Measurements from ENCODE around the gene SMIM45.

Gene SMIM45

GRCh38 chr22:41912338-41913039 lies 39.5 kb upstream of the SMIM45 start:
- peaks cover 18% of the 10 kb centered on the region for H3K27me3 Mint-ChIP-seq

DNA sequence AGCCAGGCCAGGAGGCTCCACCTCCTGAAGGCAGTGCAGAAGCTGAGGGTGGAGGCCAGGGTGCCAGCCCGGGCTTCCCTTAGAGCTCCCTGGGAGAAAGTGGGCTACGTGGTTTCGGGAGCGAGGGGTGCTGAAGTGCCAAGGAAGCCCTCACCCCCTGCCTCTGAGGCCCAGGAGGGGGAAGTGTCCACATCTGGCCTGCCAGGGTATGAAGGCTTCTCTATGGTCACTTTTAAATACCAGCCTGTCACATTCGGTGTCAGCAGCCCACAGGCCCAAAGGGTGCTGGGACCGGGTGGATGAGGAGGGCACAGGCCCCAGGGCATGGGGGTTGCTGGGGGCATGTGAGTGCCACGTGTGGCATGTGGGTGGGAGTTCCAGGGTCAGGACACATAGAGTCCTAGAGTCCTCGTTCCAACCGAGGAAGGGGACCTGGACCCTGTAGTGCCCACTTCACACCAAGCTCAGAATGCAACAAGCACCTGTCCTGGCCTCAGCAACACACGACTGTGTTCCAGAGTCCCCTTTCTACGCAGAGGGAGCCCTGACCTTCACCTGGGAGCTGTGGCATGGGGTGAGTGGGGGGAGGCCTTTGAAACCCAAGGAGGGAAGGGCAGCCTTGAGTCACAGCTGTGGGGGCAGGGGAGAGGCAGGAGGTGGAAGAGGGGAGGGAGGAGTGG lies 38.8 kb upstream of the SMIM45 start:
- peaks cover 18% of the 10 kb centered on the region for H3K27me3 Mint-ChIP-seq
- no peaks in the 10 kb centered on the region for H3K9me3 Mint-ChIP-seq
- peaks cover 2% of the 10 kb centered on the region for H3K36me3 Mint-ChIP-seq
- peaks cover 23 to 47% (median 37%) of the 10 kb centered on the region in 3 donors for H3K4me1 Mint-ChIP-seq
- peak overlapping the region; percentile 51 to 91 (median 85) for H3K4me3 Mint-ChIP-seq
- H3K27ac Mint-ChIP-seq, result peak overlapping the region; percentile 83

More at GRCh38 chr22:41912338-41913039, 39.5 kb upstream of the SMIM45 start:
- Mint-ChIP-seq H3K27ac (peak overlapping the region; percentile 83), H3K36me3 (peaks cover 2% of the 10 kb centered on the region), H3K4me1 (peaks cover 19 to 43% (median 34%) of the 10 kb centered on the region in 3 donors), H3K4me3 (peak overlapping the region; percentile 51 to 91 (median 85)), H3K9me3 (no peaks in the 10 kb centered on the region)

DNA sequence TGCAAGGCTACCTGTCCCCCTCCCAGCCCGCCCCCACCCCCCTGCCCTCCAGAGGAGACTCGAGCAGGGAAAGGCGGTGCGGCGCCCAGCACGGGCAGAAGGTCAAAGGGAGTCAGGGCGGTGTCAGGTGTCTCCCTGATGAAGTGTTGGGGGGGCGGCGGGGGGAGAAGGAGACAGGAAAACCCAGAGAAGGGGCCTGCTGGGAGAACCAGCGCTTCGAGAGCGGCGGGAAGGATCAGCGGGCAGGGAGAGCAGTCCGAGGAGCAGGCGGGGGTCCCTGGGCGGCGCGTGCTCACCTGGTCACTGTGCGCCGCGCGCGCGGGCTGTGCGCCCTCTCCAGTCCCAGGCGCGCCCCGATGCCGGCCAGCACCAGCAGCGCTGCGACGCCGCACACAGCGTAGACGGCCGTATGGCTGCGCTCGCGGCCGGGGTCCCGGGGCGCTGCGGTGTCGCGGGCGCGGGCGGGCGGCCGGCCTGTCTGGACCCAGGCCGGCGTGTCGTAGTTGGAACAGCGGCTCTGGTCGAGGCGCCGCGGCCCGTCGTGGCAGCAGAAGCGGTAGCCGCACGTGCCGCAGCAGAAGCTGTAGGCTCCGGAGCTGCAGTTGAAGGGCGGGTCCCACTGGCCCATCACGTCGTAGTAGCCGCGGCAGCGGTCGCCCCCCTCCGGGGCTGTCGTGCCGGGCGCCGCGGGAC lies 38.0 kb upstream of the SMIM45 start:
- Mint-ChIP-seq H3K36me3 (peaks cover 2% of the 10 kb centered on the region), H3K4me3 (peak overlapping the region; percentile 51 to 92 (median 84)), H3K27me3 (peaks cover 18% of the 10 kb centered on the region), H3K9me3 (no peaks in the 10 kb centered on the region), H3K4me1 (peaks cover 24 to 47% (median 34%) of the 10 kb centered on the region in 3 donors), H3K27ac (peak overlapping the region in 1 of 3 donors; percentile 83)

- Mint-ChIP-seq H3K27me3 (peaks cover 17% of the 10 kb centered on the region), H3K4me1 (peaks cover 24 to 48% (median 32%) of the 10 kb centered on the region in 3 donors), H3K27ac (peak overlapping the region in 1 of 3 donors; percentile 97), H3K4me3 (peak overlapping the region in 1 of 4 donors; percentile 90), H3K9me3 (no peaks in the 10 kb centered on the region), H3K36me3 (no peaks in the 10 kb centered on the region)
Measured at GRCh38 chr22:41914611-41915034, 37.3 kb upstream of the SMIM45 start.

DNA sequence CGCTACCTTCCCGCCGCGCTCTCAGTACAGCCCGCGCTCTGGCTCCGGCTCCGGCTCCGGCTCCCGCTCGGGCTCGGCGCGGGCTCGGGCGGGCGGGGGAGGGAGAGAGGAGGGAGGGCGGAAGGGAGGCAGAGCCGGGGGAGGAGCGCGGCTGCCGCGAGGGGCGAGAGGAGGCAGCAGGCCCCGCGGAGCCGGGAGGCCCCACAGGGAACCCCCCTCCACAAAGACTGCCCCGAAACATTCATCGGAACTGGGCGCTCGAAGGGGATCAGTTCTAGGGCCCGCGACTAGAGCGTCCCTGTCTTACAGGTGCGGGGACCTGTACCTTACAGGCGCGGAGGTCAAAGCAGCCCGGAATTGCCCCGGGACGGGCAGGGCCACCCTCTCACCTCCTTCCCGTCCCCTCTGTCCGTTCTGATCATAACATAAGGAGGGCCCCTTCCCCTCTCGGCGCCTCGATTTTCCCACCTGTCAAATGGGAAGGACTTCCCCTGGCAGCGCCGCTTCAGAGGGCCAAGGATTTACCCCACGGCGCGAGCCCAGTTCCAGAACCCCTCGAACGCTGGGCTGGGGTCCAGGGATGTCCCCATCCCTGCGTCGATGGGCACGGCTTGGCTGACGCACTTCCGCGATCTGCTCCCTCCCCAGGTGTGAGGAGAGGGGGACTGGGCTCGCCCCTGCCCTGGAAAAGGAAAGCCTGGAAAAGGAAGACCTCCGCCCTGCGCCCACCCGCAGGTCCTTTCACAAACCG lies 36.7 kb upstream of the SMIM45 start, which contains the start of gene SHISA8:
Gene SHISA8, minus strand, starts transcription at position 40 of the 751 bp plus-strand sequence. CDS start 407 bp downstream, outside the sequence.
- Mint-ChIP-seq H3K27me3 (peaks cover 19% of the 10 kb centered on the region), H3K36me3 (no peaks in the 10 kb centered on the region), H3K4me3 (peak within 1 kb of the TSS; percentile 79 to 92 (median 90)), H3K4me1 (peaks cover 29 to 48% (median 32%) of the 10 kb centered on the region in 3 donors), H3K9me3 (no peaks in the 10 kb centered on the region), H3K27ac (peak within 1 kb of the TSS; percentile 91 to 100 (median 97))

DNA sequence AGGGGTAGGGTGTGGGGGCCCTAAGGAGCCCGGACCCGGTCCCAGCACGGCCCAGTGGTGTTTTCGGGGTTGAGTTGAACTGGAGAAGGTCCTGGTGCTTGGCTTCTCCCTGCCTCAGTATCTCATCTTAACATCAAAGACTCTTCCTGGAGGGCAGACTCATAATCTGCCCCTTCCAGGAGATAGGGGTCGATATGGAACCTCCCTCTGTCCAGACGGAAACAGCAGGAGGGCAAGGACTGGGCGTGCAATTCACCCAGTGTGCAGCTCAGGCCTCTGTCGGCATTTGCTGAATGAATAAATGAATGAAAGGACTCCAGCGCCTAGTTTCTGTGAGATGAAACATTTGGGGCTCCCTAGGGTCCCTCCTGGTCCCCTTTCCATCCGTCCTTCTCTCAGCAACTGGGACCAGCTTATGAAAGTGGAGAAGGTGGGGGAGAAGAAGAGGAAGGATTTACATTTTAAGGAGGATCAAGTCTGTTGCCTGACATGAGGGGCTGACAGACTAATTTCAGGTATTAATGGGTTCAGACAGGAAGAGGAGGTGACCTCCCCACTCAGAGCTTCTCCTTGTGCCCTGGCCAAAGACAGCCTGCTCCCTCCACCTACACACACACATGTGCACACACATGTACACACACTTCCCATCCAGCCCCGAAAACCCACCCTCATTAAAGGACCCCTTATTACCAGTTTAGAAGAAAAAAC lies 36.0 kb upstream of the SMIM45 start:
- H3K27ac Mint-ChIP-seq, result peak overlapping the region; percentile 91 to 100 (median 97)
- peaks cover 21% of the 10 kb centered on the region for H3K27me3 Mint-ChIP-seq

DNA sequence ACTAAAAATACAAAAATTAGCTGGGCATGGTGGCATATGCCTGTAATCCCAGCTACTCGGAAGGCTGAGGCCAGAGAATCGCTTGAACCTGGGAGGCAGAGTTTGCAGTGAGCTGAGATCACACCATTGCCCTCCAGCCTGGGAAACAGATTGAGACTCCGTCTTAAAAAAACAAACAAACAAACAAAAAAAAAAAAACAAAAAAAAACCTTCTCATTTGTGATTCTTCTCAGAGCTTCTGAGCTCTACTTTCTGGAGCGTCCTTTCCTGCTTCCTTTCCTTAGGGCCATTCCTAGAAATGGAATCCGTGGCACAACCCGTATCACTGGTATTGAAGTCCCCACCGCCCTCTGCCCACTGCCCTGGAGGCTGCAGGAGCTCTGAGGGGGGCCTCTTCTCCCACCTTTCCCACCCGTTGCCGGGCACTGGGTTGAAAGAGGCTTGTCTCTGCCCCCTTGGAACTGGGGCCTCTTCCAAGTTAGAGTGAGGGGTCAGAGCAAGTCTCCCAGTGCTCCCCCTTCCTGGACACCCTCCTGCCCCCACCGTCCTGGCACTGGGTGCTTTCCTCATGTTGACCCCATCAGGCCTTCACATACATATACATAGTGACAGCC lies 35.1 kb upstream of the SMIM45 start:
- Mint-ChIP-seq H3K4me1 (peaks cover 37 to 57% (median 43%) of the 10 kb centered on the region in 3 donors), H3K27ac (peak overlapping the region; percentile 91 to 100 (median 97)), H3K4me3 (peak overlapping the region; percentile 42 to 90 (median 87)), H3K27me3 (peaks cover 16% of the 10 kb centered on the region), H3K36me3 (peaks cover 1% of the 10 kb centered on the region), H3K9me3 (no peaks in the 10 kb centered on the region)

More for the DNA sequence above, 36.0 kb upstream of the SMIM45 start:
- no peaks in the 10 kb centered on the region for H3K36me3 Mint-ChIP-seq
- peak overlapping the region; percentile 79 to 90 (median 87) for H3K4me3 Mint-ChIP-seq
- peaks cover 34 to 54% (median 38%) of the 10 kb centered on the region in 3 donors for H3K4me1 Mint-ChIP-seq
- no peaks in the 10 kb centered on the region for H3K9me3 Mint-ChIP-seq

GRCh38 chr22:41917375-41917902 lies 34.5 kb upstream of the SMIM45 start:
- H3K27ac Mint-ChIP-seq, result peak overlapping the region; percentile 96 to 100 (median 97)
- peaks cover 15% of the 10 kb centered on the region for H3K27me3 Mint-ChIP-seq
- peaks cover 38 to 59% (median 49%) of the 10 kb centered on the region in 3 donors for H3K4me1 Mint-ChIP-seq
- H3K9me3 Mint-ChIP-seq, result no peaks in the 10 kb centered on the region
- peaks cover 5% of the 10 kb centered on the region for H3K36me3 Mint-ChIP-seq
- H3K4me3 Mint-ChIP-seq, result peak overlapping the region; percentile 46 to 90 (median 72)

DNA sequence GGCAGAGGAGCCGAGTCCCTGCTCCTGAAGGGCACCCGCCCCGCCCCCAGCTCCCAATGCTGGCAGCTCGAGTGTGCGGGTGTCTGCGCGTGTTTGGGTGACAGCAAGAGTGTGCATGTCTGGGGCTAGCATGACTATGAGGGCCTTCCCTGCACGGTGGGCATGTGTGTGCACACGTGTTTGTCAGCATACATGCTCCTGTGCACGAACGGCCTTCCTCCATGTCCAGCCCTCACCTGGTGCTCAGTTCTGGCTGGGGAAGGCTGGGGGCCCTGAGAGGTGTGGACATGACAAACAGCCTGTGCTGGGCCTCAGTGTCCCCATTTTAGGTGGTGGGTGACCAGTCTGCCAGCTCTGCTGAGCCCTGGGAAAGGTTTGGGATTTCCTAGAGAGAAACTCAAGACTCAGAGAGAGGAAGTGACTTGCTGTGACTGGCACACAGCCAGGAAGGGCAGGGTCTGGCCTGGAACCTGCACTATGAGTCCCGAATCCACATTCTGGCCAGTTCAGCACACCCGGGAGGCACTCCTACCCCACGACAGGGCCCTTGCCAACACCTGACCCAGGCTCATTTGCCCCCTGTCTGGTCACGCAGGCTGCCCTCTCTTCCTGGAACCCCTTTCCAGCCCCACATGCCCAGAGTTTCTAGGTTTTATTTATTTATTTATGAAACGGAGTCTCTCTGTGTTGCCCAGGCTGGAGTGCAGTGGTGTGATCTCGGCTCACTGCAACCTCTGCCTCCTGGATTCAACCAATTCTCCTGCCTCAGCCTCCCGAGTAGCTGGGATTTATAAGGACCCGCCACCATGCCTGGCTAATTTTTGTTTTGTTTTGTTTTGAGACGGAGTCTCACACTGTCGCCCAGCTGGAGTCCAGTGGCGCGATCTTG lies 33.8 kb upstream of the SMIM45 start:
- Mint-ChIP-seq H3K4me1 (peaks cover 36 to 55% (median 49%) of the 10 kb centered on the region in 3 donors), H3K36me3 (peaks cover 8% of the 10 kb centered on the region), H3K27me3 (peaks cover 12% of the 10 kb centered on the region), H3K9me3 (no peaks in the 10 kb centered on the region), H3K27ac (peak overlapping the region; percentile 96 to 100 (median 97)), H3K4me3 (peak overlapping the region; percentile 73 to 92 (median 91))

GRCh38 chr22:41919357-41920224 lies 32.4 kb upstream of the SMIM45 start:
- peaks cover 8% of the 10 kb centered on the region for H3K36me3 Mint-ChIP-seq
- peaks cover 12% of the 10 kb centered on the region for H3K27me3 Mint-ChIP-seq
- peak overlapping the region; percentile 96 to 100 (median 97) for H3K27ac Mint-ChIP-seq
- H3K4me3 Mint-ChIP-seq, result peak overlapping the region; percentile 76 to 92 (median 91)
- H3K4me1 Mint-ChIP-seq, result peaks cover 39 to 59% (median 53%) of the 10 kb centered on the region in 3 donors
- H3K9me3 Mint-ChIP-seq, result no peaks in the 10 kb centered on the region

- Mint-ChIP-seq H3K27ac (peak overlapping the region; percentile 96 to 100 (median 97)), H3K4me3 (peak overlapping the region; percentile 76 to 92 (median 90)), H3K4me1 (peaks cover 41 to 62% (median 58%) of the 10 kb centered on the region in 3 donors), H3K36me3 (peaks cover 11% of the 10 kb centered on the region), H3K27me3 (peaks cover 12% of the 10 kb centered on the region), H3K9me3 (no peaks in the 10 kb centered on the region)
Measured at GRCh38 chr22:41920271-41920976, 31.5 kb upstream of the SMIM45 start.

Measured in IgD-negative memory B cell (primary cell).